ENCODE measurements around the gene EIF2A.
"Not testable (repeated sequence)": the region's sequence is repeated elsewhere in the genome, so short reads cannot be mapped to it uniquely, and the experiment has no call there.

EIF2A gene

GRCh38 chr3:150544041-150544440 lies 2.5 kb upstream of the EIF2A start:
- DNase-seq: no peak

GRCh38 chr3:150544726-150545125 lies 1.9 kb upstream of the EIF2A start:
- DNase-seq: no peak

GRCh38 chr3:150545419-150546225 lies 965 bp upstream of the EIF2A start:
- DNase-seq: peak; percentile 24

GRCh38 chr3:150547045-150547741 lies 606 bp downstream of the EIF2A start:
- no peak for DNase-seq

GRCh38 chr3:150555859-150556436 lies 9.4 kb downstream of the EIF2A start:
- no peak for DNase-seq

GRCh38 chr3:150556792-150557191 lies 10.2 kb downstream of the EIF2A start:
- DNase-seq: no peak

- no peak for DNase-seq
Observed at GRCh38 chr3:150557725-150558124, 11.1 kb downstream of the EIF2A start.

GRCh38 chr3:150564243-150564642 lies 17.7 kb downstream of the EIF2A start:
- no peak for DNase-seq

GRCh38 chr3:150567328-150567727 lies 20.7 kb downstream of the EIF2A start:
- no peak for DNase-seq

GRCh38 chr3:150577855-150578254 lies 31.3 kb downstream of the EIF2A start:
- no peak for DNase-seq

- DNase-seq: no peak
Observed at GRCh38 chr3:150581174-150581573, 34.6 kb downstream of the EIF2A start.

- DNase-seq: no peak
Observed at GRCh38 chr3:150582620-150583019, 36.0 kb downstream of the EIF2A start.

- no peak for DNase-seq
Observed at GRCh38 chr3:150583028-150583427, 36.4 kb downstream of the EIF2A start.

- no peak for DNase-seq
Observed at GRCh38 chr3:150588027-150588830, 41.6 kb downstream of the EIF2A start.

GRCh38 chr3:150589759-150590158 lies 43.2 kb downstream of the EIF2A start:
- DNase-seq: no peak

GRCh38 chr3:150594150-150594549 lies 47.6 kb downstream of the EIF2A start:
- DNase-seq: no peak

- no peak for DNase-seq
Observed at GRCh38 chr3:150597646-150598045, 51.1 kb downstream of the EIF2A start.

- DNase-seq: no peak
Observed at GRCh38 chr3:150599611-150600297, 53.2 kb downstream of the EIF2A start.

GRCh38 chr3:150600647-150601530 lies 54.3 kb downstream of the EIF2A start:
- DNase-seq: not testable (repeated sequence)

GRCh38 chr3:150602426-150603152 lies 56.0 kb downstream of the EIF2A start:
- no peak for DNase-seq

Data from CD4-positive, alpha-beta T cell treated with Interleukin-10 for 1 hour (primary cell).